ENCODE results near the gene COLEC12.

COLEC12 gene

DNA sequence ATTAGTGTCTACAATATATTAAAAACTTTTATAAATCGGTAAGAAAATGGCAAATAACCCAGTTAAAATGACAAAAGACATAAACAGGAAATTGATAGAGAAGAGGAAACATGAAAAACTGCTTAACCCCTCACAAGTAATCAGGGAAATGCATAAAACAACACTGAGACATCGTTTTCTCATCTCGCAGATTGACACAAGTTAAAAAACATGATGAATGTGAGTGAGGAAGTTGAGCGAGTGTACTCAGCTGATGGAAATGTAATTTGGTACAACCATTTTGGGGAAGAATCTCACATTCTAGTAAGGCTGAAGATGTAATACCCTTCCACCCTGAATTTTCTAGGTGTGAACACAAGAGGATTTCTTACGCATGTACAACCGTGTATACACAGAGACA is 214.7 kb downstream of the COLEC12 start:
- TF ChIP-seq, protein P1, sequence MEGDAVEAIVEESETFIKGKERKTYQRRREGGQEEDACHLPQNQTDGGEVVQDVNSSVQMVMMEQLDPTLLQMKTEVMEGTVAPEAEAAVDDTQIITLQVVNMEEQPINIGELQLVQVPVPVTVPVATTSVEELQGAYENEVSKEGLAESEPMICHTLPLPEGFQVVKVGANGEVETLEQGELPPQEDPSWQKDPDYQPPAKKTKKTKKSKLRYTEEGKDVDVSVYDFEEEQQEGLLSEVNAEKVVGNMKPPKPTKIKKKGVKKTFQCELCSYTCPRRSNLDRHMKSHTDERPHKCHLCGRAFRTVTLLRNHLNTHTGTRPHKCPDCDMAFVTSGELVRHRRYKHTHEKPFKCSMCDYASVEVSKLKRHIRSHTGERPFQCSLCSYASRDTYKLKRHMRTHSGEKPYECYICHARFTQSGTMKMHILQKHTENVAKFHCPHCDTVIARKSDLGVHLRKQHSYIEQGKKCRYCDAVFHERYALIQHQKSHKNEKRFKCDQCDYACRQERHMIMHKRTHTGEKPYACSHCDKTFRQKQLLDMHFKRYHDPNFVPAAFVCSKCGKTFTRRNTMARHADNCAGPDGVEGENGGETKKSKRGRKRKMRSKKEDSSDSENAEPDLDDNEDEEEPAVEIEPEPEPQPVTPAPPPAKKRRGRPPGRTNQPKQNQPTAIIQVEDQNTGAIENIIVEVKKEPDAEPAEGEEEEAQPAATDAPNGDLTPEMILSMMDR (IDR thresholded peaks at IDR 0.05; ENCODE audit: low read length, missing control alignments): no peak
- DNase-seq (ENCODE audit: low read depth): no peak
- no peak overlapping the region for H3K4me3 ChIP-seq (replicated peaks; ENCODE audit: low read depth, low read length)

DNA sequence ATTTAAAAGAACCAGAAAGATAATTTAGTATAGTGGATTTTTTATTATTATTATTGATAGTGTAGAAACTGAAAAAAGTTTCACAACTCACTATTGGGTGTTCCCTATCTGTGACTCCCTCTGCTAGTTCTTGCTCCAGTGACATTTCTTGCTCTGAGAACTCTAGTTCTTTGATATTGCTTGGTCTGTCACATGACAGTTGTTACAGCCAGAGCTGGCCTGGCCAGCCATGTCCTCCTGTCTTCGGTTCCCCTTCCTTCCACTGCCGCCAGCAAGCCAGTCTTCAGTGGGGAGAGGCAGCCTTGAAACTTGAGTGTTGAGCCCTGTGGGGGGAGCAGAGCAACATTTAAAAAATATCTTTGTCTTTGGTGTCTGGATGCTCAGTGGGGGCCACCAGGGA is 225.0 kb downstream of the COLEC12 start:
- DNase-seq (ENCODE audit: low read depth): no peak
- no peak overlapping the region for H3K4me3 ChIP-seq (replicated peaks; ENCODE audit: low read depth, low read length)
- TF ChIP-seq, protein P1 (IDR thresholded peaks at IDR 0.05; ENCODE audit: low read length, missing control alignments): no peak

DNA sequence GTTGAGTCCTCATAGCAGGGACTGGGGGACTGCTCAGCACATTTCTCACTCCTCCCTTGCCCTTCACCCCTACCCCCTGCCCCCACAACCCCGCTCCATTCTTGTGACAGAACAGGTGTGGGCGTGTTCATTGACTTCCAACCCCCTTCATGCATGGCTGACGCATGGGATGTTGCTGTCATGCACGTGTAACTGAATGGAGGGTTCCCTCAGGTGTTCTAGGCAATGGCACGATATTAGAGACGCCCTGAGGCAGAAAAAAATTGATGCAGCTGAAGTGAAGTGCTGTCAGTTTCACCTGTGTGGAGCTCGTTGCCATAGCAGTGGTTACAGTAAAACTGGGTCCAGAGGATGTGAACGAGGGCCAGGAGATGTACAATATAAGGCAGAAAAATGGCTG is 226.2 kb downstream of the COLEC12 start:
- TF ChIP-seq, protein P1 (IDR thresholded peaks at IDR 0.05; ENCODE audit: low read length, missing control alignments): no peak
- DNase-seq (ENCODE audit: low read depth): no peak
- no peak overlapping the region for H3K4me3 ChIP-seq (replicated peaks; ENCODE audit: low read depth, low read length)

DNA sequence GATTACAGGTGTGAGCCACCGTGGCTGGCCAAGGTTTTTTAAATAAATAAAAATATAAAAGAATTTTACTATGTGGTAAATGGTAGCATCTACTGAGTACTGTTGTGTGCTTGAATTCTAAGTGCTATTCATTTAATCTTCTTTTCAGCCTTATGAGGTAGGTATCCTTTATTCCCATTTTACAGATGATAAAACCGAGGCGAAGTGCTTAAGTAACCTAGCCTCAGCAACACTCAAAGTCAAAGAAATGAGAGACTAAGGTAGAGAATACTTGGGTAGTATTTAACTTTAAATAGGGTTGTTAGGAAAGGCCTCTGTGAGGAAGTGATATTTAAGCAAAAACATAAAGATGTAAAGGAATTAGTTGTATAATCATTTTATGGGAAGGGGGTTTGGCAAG is 227.0 kb downstream of the COLEC12 start:
- TF ChIP-seq, protein P1 (IDR thresholded peaks at IDR 0.05; ENCODE audit: low read length, missing control alignments): no peak
- H3K4me3 ChIP-seq (replicated peaks; ENCODE audit: low read depth, low read length): no peak overlapping the region
- DNase-seq (ENCODE audit: low read depth): no peak

DNA sequence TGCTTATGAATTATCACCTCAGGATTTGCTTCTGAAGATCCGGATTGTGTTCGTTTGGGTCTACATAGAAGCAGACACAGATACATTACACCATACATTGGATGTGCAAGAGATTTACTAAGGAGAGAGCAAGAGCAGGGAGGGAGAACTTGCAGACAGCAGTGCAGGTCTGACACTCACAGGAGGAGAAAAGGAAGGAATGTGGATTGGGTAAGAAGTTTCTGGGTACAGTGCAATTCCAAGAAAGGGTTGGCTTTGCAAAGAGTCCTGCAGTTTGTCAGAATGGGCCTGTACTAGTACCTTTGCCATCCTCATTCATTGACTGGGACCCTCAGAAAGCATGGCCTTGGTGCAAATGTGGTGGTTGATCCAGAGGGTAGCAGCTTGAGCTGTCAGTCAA is 227.9 kb downstream of the COLEC12 start:
- no peak overlapping the region for H3K4me3 ChIP-seq (replicated peaks; ENCODE audit: low read depth, low read length)
- no peak for DNase-seq (ENCODE audit: low read depth)
- TF ChIP-seq, protein P1 (IDR thresholded peaks at IDR 0.05; ENCODE audit: low read length, missing control alignments): no peak

DNA sequence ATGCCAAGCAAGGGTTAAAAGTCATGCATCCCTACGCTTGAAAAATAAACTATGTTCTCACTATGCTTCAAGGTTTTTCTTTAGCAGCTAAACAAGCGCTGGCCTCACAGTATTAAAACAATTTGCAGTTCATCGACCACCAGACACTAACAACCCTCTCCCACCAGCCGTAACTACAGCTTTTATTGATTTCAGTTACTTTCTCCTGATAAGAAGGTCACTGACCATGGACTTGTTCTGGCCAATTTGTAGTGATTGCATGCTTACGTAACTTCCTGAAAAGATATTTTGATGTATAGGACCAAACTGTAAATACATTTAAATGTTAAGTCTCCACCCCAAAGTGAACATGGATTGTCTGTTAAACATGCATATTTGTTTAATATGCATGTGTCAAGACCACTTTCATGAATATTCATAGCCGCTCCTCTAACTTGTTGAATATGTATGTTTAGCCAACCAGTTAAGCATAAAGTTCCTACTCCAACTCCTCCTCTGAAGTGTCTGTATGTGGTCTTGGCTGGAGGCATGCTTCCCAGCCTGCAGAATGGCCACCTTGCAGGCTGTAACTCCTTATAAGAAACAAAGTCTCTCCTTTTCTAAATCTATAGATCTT is 230.9 kb downstream of the COLEC12 start:
- TF ChIP-seq, protein P1 (IDR thresholded peaks at IDR 0.05; ENCODE audit: low read length, missing control alignments): no peak
- no peak for DNase-seq (ENCODE audit: low read depth)
- H3K4me3 ChIP-seq (replicated peaks; ENCODE audit: low read depth, low read length): no peak overlapping the region
